Measurements from ENCODE around the gene ARMC12. TPM values are rescaled to one million over a fixed set of nuclear protein-coding genes. Genes with fewer than 3 reads are reported as not detected.

Gene ARMC12
- total and polyA plus RNA-seq, 12 donors: 0.29 to 44.7 (median 1.2) TPM; not detected in 1

DNA sequence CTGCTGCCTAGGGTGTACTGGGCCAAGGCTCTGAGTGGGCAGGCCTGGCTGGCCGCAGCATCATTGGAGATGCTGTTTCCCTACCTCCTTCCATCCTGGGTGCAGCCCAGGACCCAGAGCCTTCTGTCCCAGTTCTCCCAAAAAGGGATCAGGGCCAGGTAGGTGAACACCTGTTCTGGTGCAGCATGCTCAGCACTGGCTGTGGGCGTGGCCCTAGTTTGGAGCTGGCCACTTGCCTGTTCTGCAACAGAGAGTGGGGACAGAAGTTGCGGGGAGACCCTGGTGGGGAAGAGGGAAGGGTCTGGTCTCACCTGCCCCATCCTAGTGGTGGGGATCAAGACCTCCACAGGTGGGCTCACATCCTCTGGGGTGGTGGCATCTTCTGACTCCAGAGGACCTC lies 1.4 kb upstream of the ARMC12 start:
- Histone ChIP-seq H3K4me3 (no peak overlapping the region), H3K27me3 (no peaks in the 10 kb centered on the region), H3K4me1 (replicated peaks in 1 of 2) (peaks cover 17 to 43% of the 10 kb centered on the region in 2 donors), H3K9me3 (replicated peaks in 1 of 3) (no peaks in the 10 kb centered on the region), H3K27ac (no peak overlapping the region), H3K36me3 (replicated peaks in 1 of 2) (no peaks in the 10 kb centered on the region)
- TF ChIP-seq, protein P1, sequence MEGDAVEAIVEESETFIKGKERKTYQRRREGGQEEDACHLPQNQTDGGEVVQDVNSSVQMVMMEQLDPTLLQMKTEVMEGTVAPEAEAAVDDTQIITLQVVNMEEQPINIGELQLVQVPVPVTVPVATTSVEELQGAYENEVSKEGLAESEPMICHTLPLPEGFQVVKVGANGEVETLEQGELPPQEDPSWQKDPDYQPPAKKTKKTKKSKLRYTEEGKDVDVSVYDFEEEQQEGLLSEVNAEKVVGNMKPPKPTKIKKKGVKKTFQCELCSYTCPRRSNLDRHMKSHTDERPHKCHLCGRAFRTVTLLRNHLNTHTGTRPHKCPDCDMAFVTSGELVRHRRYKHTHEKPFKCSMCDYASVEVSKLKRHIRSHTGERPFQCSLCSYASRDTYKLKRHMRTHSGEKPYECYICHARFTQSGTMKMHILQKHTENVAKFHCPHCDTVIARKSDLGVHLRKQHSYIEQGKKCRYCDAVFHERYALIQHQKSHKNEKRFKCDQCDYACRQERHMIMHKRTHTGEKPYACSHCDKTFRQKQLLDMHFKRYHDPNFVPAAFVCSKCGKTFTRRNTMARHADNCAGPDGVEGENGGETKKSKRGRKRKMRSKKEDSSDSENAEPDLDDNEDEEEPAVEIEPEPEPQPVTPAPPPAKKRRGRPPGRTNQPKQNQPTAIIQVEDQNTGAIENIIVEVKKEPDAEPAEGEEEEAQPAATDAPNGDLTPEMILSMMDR (IDR thresholded peaks at IDR 0.05): no peak
- TF ChIP-seq POLR2A (IDR thresholded peaks at IDR 0.05): no peak
- 77 to 92% (median 86%) methylated on average over 3 of the region's 3 CpGs for WGBS, 4 donors
- no peak for DNase-seq
- intact Hi-C loops (cut with DNase I): loop anchor here (5.0 to 10.0 kb wide), 2 partner anchors 101 to 153 kb away; no protein-coding TSS in a partner anchor

DNA sequence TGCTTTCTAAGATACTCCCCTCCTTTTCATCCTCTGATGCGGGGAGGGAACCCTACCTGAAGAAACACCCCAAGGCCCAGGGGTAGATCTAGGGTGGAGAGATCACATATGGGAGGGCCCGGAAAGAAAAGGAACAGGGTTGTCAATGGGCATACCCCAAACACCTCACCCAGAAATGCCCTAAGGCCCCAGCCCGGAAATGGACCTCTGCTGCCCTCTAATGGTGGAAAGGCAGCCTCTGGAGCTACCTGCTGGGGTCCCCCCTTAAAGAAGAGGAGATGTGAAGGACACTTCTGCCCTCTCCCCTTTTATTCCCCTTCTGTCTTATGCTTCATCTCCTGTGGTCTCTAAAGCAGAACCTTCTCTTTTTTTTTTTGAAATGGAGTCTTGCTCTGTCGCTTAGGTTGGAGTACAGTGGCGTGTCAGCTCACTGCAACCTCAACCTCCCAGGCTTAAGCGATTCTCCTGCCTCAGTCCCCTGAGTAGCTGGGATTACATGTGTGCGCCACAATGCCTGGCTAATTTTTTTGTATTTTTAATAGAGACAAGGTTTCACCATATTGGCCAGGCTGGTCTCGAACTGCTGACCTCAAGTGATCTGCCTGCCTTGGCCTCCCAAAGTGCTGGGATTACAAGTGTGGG lies 458 bp upstream of the ARMC12 start:
- TF ChIP-seq, protein P1 (IDR thresholded peaks at IDR 0.05): peak; percentile 70 to 90 (median 87)
- TF ChIP-seq POLR2A (IDR thresholded peaks at IDR 0.05): no peak
- Histone ChIP-seq H3K9me3 (replicated peaks in 1 of 3) (no peaks in the 10 kb centered on the region), H3K36me3 (replicated peaks in 1 of 2) (no peaks in the 10 kb centered on the region), H3K4me1 (replicated peaks in 1 of 2) (peaks cover 8 to 36% of the 10 kb centered on the region in 2 donors), H3K27ac (no peak overlapping the region), H3K4me3 (no peak overlapping the region), H3K27me3 (no peaks in the 10 kb centered on the region)
- 60 to 73% (median 67%) methylated on average over 7 to 8 of the region's 8 CpGs for WGBS, 4 donors
- intact Hi-C loops (cut with DNase I): loop anchor here (2.0 to 10.0 kb wide), 3 partner anchors 50 to 154 kb away; no protein-coding TSS in a partner anchor
- DNase-seq: peak; percentile 56 to 89 (median 77)

DNA sequence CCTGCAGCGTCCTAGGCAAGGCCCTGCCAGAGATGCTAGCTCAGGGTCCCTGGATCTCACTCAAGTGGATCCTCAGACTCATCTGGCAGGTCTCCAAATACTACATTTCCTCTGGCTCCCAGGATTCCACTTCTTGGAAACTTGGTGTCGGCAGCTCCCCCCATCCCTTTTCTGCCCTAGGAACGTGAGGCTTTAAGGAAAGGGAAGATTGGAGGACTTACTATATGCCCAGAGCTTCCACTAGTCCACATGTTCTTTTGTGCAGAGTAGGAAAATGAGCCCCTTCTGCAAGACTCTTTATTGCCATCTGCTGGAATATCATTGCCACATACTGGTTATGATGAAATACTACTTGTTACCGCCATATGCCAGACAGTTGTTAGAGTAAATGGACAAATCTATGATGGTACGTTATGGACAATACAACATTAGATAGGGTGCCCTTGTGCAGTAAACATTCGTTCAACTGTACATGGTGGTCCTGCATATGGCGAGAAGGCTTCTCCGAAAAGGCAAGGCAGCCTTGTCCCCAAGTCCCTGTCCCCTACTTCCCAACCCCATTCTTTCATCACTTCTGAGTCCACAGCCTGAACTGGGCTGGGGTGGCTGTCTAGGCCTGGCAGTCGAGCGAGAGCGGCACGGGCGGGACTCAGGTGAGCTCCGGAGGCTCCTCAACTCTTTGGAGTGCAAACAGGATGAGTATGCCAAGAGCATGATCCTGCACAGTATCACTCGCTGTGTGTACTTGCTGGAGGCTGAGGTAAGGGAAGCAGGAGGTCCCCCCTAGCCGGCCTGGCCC lies 780 bp downstream of the ARMC12 start:
- intact Hi-C loops (cut with DNase I): loop anchor here (2.0 to 10.0 kb wide), 4 partner anchors 51 to 215 kb away; no protein-coding TSS in a partner anchor
- peaks cover 4 to 31% of the 10 kb centered on the region in 2 donors for H3K4me1 ChIP-seq (replicated peaks in 1 of 2)
- H3K36me3 ChIP-seq (replicated peaks in 1 of 2): no peaks in the 10 kb centered on the region
- TF ChIP-seq, protein P1 (IDR thresholded peaks at IDR 0.05): peak; percentile 63 to 98 (median 96)
- no peak for TF ChIP-seq POLR2A (IDR thresholded peaks at IDR 0.05)
- H3K27ac ChIP-seq: no peak overlapping the region
- H3K27me3 ChIP-seq: no peaks in the 10 kb centered on the region
- no peak overlapping the region for H3K4me3 ChIP-seq
- no peaks in the 10 kb centered on the region for H3K9me3 ChIP-seq (replicated peaks in 1 of 3)
- no peak for DNase-seq
- WGBS, 4 donors: 31 to 49% (median 39%) methylated on average over 9 to 16 of the region's 16 CpGs
